GM18867 (cell line): ENCODE results near the gene RNF41.
"Not testable (repeated sequence)": the region's sequence is repeated elsewhere in the genome, so short reads cannot be mapped to it uniquely, and the experiment has no call there.

Experiments used
- ATAC-seq: cut with Tn5 transposase; IDR thresholded peaks from one replicate; pipeline ENCODE4 v1.9.1; 2021; ENCODE audit warnings: mild to moderate bottlenecking, moderate library complexity; ENCODE audit not compliant: unreplicated experiment

The RNF41 gene

GRCh38 chr12:56221757-56222530 lies at the start of gene RNF41:
RNF41 (minus strand) TSS chr12:56221922; CDS start chr12:56214047, 7,875 bp downstream.
- ATAC-seq, result peak; percentile 73

GRCh38 chr12:56271031-56271430 lies 49.3 kb upstream of the RNF41 start:
- no peak for ATAC-seq

- peak; percentile 4 for ATAC-seq
Observed at GRCh38 chr12:56267443-56268071, 45.8 kb upstream of the RNF41 start.

GRCh38 chr12:56266693-56267442 lies 45.1 kb upstream of the RNF41 start, which contains the start of gene COQ10A:
COQ10A (plus strand) TSS chr12:56266942; CDS start chr12:56267119, 177 bp downstream.
- ATAC-seq, result peak; percentile 90

GRCh38 chr12:56266068-56266692 lies 44.5 kb upstream of the RNF41 start:
- not testable (repeated sequence) for ATAC-seq

- not testable (repeated sequence) for ATAC-seq
Observed at GRCh38 chr12:56262955-56263354, 41.2 kb upstream of the RNF41 start.

- no peak for ATAC-seq
Observed at GRCh38 chr12:56261503-56262232, 39.9 kb upstream of the RNF41 start.

GRCh38 chr12:56260921-56261320 lies 39.2 kb upstream of the RNF41 start:
- ATAC-seq, result no peak

- no peak for ATAC-seq
Observed at GRCh38 chr12:56260380-56260779, 38.7 kb upstream of the RNF41 start.

GRCh38 chr12:56258820-56259183 lies 37.1 kb upstream of the RNF41 start:
- no peak for ATAC-seq

GRCh38 chr12:56258068-56258819 lies 36.5 kb upstream of the RNF41 start, which contains the start of gene ANKRD52:
ANKRD52 (minus strand) TSS chr12:56258384; CDS start chr12:56258269, 115 bp downstream.
- ATAC-seq, result peak; percentile 88

GRCh38 chr12:56257491-56258067 lies 35.9 kb upstream of the RNF41 start:
- no peak for ATAC-seq

GRCh38 chr12:56257071-56257470 lies 35.3 kb upstream of the RNF41 start:
- ATAC-seq, result no peak

GRCh38 chr12:56256326-56256960 lies 34.7 kb upstream of the RNF41 start:
- ATAC-seq, result no peak

GRCh38 chr12:56255671-56256070 lies 33.9 kb upstream of the RNF41 start:
- ATAC-seq, result no peak

- no peak for ATAC-seq
Observed at GRCh38 chr12:56253091-56253490, 31.4 kb upstream of the RNF41 start.

GRCh38 chr12:56252649-56253048 lies 30.9 kb upstream of the RNF41 start:
- no peak for ATAC-seq

- no peak for ATAC-seq
Observed at GRCh38 chr12:56248711-56249110, 27.0 kb upstream of the RNF41 start.

GRCh38 chr12:56247923-56248322 lies 26.2 kb upstream of the RNF41 start:
- no peak for ATAC-seq
